ENCODE measurements around the gene RPL14.

RPL14 gene

DNA sequence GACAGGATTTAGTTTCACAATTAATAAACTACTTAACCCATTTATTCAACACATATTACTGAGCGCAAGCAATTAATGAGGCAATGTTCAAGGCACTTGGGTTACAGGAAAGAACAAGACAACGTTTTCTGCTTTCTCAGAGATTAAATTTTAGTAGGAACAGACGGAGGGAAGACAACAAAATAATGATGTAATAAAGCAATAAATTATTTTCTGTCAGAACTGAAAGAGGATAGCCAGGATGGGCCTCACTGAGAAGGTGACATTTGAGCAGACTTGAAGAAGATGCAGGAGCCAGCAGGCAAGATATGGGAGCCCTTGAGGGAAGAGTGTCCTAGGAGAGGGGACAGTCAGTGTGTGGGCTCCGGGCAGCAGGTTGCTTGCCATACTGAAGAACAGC, 11.3 kb upstream of the RPL14 start:
- H3K27me3 ChIP-seq (ENCODE audit: insufficient read depth, low read length) = no peaks in the 10 kb centered on the region
- no peaks in the 10 kb centered on the region for H3K9me3 ChIP-seq (ENCODE audit: low read length)
- no peak overlapping the region for H3K9ac ChIP-seq (ENCODE audit: low read length)
- no peak for TF ChIP-seq EZH2 (IDR thresholded peaks at IDR 0.05; ENCODE audit: borderline replicate concordance, low read length)
- TF ChIP-seq, protein P1, sequence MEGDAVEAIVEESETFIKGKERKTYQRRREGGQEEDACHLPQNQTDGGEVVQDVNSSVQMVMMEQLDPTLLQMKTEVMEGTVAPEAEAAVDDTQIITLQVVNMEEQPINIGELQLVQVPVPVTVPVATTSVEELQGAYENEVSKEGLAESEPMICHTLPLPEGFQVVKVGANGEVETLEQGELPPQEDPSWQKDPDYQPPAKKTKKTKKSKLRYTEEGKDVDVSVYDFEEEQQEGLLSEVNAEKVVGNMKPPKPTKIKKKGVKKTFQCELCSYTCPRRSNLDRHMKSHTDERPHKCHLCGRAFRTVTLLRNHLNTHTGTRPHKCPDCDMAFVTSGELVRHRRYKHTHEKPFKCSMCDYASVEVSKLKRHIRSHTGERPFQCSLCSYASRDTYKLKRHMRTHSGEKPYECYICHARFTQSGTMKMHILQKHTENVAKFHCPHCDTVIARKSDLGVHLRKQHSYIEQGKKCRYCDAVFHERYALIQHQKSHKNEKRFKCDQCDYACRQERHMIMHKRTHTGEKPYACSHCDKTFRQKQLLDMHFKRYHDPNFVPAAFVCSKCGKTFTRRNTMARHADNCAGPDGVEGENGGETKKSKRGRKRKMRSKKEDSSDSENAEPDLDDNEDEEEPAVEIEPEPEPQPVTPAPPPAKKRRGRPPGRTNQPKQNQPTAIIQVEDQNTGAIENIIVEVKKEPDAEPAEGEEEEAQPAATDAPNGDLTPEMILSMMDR (IDR thresholded peaks at IDR 0.05; ENCODE audit: low read length) = no peak
- no peaks in the 10 kb centered on the region for H3K4me1 ChIP-seq (ENCODE audit: insufficient read depth, low read length, severe bottlenecking)
- H3K4me3 ChIP-seq (ENCODE audit: low read depth, low read length, poor library complexity, severe bottlenecking) = no peak overlapping the region
- H3K27ac ChIP-seq (ENCODE audit: low read depth, low read length, poor library complexity, severe bottlenecking) = no peak overlapping the region
- no peaks in the 10 kb centered on the region for H3K79me2 ChIP-seq (ENCODE audit: insufficient read depth, low read length)
- no peaks in the 10 kb centered on the region for H4K20me1 ChIP-seq (ENCODE audit: insufficient read depth, low read length)
- H3K36me3 ChIP-seq (ENCODE audit: insufficient read depth, low read length) = no peaks in the 10 kb centered on the region
- H3K9me2 ChIP-seq (ENCODE audit: low read depth, low read length) = no peaks in the 10 kb centered on the region
- no peak overlapping the region for H2AFZ ChIP-seq (ENCODE audit: low read length)
- H3F3A ChIP-seq (ENCODE audit: insufficient read depth, low read length) = no peaks in the 10 kb centered on the region
- no peak overlapping the region for H3K4me2 ChIP-seq (ENCODE audit: low read length)

DNA sequence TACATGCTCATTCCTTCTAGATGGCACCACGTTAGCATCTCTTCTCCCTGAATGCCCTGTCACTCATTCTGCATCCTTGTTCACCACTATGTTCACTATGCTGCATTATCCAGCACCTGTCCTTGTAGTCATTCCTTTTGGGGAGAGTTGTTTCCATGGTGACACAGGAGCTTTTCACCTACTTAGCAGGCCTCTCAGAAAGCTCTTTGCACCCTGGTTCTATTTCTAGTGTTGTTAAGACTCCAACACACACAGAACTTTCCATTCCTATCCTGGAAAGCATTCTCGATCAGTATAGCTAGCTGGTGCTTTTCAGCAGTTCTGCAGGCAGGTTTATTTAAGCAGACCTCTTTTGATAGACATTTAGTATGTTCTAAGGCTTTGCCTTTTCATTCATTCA, 6.7 kb upstream of the RPL14 start:
- H3K4me2 ChIP-seq (ENCODE audit: low read length) = no peak overlapping the region
- H3K9me3 ChIP-seq (ENCODE audit: low read length) = no peaks in the 10 kb centered on the region
- no peak overlapping the region for H3K27ac ChIP-seq (ENCODE audit: low read depth, low read length, poor library complexity, severe bottlenecking)
- no peaks in the 10 kb centered on the region for H3K79me2 ChIP-seq (ENCODE audit: insufficient read depth, low read length)
- no peaks in the 10 kb centered on the region for H3K36me3 ChIP-seq (ENCODE audit: insufficient read depth, low read length)
- no peaks in the 10 kb centered on the region for H3K27me3 ChIP-seq (ENCODE audit: insufficient read depth, low read length)
- TF ChIP-seq, protein P1 (IDR thresholded peaks at IDR 0.05; ENCODE audit: low read length) = no peak
- TF ChIP-seq EZH2 (IDR thresholded peaks at IDR 0.05; ENCODE audit: borderline replicate concordance, low read length) = no peak
- H3F3A ChIP-seq (ENCODE audit: insufficient read depth, low read length) = 0 out of 2 replicates have a peak, but pooled peaks cover 3% of the 10 kb centered on the region
- H2AFZ ChIP-seq (ENCODE audit: low read length) = no peak overlapping the region
- H3K9me2 ChIP-seq (ENCODE audit: low read depth, low read length) = no peaks in the 10 kb centered on the region
- H3K4me1 ChIP-seq (ENCODE audit: insufficient read depth, low read length, severe bottlenecking) = peaks cover 27% of the 10 kb centered on the region
- H4K20me1 ChIP-seq (ENCODE audit: insufficient read depth, low read length) = no peaks in the 10 kb centered on the region
- H3K9ac ChIP-seq (ENCODE audit: low read length) = no peak overlapping the region
- no peak overlapping the region for H3K4me3 ChIP-seq (ENCODE audit: low read depth, low read length, poor library complexity, severe bottlenecking)

DNA sequence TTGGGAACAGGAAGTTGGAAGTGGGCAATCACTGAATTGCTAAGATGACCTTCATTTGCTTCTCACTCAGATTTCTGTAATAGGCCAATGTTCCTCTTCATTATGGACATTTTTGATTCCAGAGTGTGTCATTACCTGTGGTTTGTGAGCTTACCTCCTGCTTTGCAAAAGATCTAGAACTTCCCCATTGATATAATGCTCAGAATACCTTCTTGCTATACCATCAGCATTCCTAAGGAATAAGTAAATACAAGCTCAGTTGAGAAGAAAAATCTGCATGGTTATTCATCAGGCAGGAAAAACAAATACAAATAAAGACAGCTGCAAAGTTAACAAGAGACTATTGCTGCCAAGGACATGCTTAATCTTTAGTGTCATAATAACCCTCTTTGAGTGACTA, 5.6 kb upstream of the RPL14 start:
- Histone ChIP-seq H3K9me3 (ENCODE audit: low read length) (no peaks in the 10 kb centered on the region), H2AFZ (ENCODE audit: low read length) (no peak overlapping the region), H3K4me2 (ENCODE audit: low read length) (no peak overlapping the region), H3F3A (ENCODE audit: insufficient read depth, low read length) (0 out of 2 replicates have a peak, but pooled peaks cover 3% of the 10 kb centered on the region), H3K36me3 (ENCODE audit: insufficient read depth, low read length) (no peaks in the 10 kb centered on the region), H4K20me1 (ENCODE audit: insufficient read depth, low read length) (no peaks in the 10 kb centered on the region), H3K27me3 (ENCODE audit: insufficient read depth, low read length) (no peaks in the 10 kb centered on the region), H3K4me3 (ENCODE audit: low read depth, low read length, poor library complexity, severe bottlenecking) (no peak overlapping the region), H3K9ac (ENCODE audit: low read length) (no peak overlapping the region), H3K4me1 (ENCODE audit: insufficient read depth, low read length, severe bottlenecking) (peaks cover 32% of the 10 kb centered on the region), H3K79me2 (ENCODE audit: insufficient read depth, low read length) (no peaks in the 10 kb centered on the region), H3K27ac (ENCODE audit: low read depth, low read length, poor library complexity, severe bottlenecking) (no peak overlapping the region), H3K9me2 (ENCODE audit: low read depth, low read length) (no peaks in the 10 kb centered on the region)
- TF ChIP-seq EZH2 (IDR thresholded peaks at IDR 0.05; ENCODE audit: borderline replicate concordance, low read length) = no peak
- TF ChIP-seq, protein P1 (IDR thresholded peaks at IDR 0.05; ENCODE audit: low read length) = no peak

All from OCI-LY1 (cell line).